ENCODE results near the gene THSD4. TPM values are rescaled to one million over a fixed set of nuclear protein-coding genes. Genes with fewer than 3 reads are reported as not detected.

THSD4 gene
- total RNA-seq, 1 donor from 2014 or later: 5.1 TPM

- no peak for DNase-seq (ENCODE audit: low spot score)
Measured at GRCh38 chr15:71566226-71566625, 451.0 kb downstream of the THSD4 start.

- DNase-seq (ENCODE audit: low spot score): no peak
Measured at GRCh38 chr15:71567173-71567572, 451.9 kb downstream of the THSD4 start.

GRCh38 chr15:71568227-71568626 is 453.0 kb downstream of the THSD4 start:
- DNase-seq (ENCODE audit: low spot score): no peak

GRCh38 chr15:71570736-71571135 is 455.5 kb downstream of the THSD4 start:
- no peak for DNase-seq (ENCODE audit: low spot score)

GRCh38 chr15:71571641-71572040 is 456.4 kb downstream of the THSD4 start:
- no peak for DNase-seq (ENCODE audit: low spot score)

GRCh38 chr15:71572452-71573053 is 457.3 kb downstream of the THSD4 start:
- no peak for DNase-seq (ENCODE audit: low spot score)

- no peak for DNase-seq (ENCODE audit: low spot score)
Measured at GRCh38 chr15:71573599-71573998, 458.3 kb downstream of the THSD4 start.

GRCh38 chr15:71575474-71576045 is 460.3 kb downstream of the THSD4 start:
- no peak for DNase-seq (ENCODE audit: low spot score)

- no peak for DNase-seq (ENCODE audit: low spot score)
Measured at GRCh38 chr15:71577071-71577470, 461.8 kb downstream of the THSD4 start.

- DNase-seq (ENCODE audit: low spot score): no peak
Measured at GRCh38 chr15:71581398-71581930, 466.2 kb downstream of the THSD4 start.

GRCh38 chr15:71585159-71585558 is 469.9 kb downstream of the THSD4 start:
- DNase-seq (ENCODE audit: low spot score): no peak

GRCh38 chr15:71586463-71586862 is 471.2 kb downstream of the THSD4 start:
- DNase-seq (ENCODE audit: low spot score): no peak

- DNase-seq (ENCODE audit: low spot score): no peak
Measured at GRCh38 chr15:71588746-71589145, 473.5 kb downstream of the THSD4 start.

- DNase-seq (ENCODE audit: low spot score): no peak
Measured at GRCh38 chr15:71591057-71591456, 475.8 kb downstream of the THSD4 start.

- no peak for DNase-seq (ENCODE audit: low spot score)
Measured at GRCh38 chr15:71592203-71592602, 476.9 kb downstream of the THSD4 start.

- DNase-seq (ENCODE audit: low spot score): no peak
Measured at GRCh38 chr15:71595846-71596553, 480.7 kb downstream of the THSD4 start.

- no peak for DNase-seq (ENCODE audit: low spot score)
Measured at GRCh38 chr15:71596672-71597071, 481.4 kb downstream of the THSD4 start.

GRCh38 chr15:71597126-71597525 is 481.9 kb downstream of the THSD4 start:
- DNase-seq (ENCODE audit: low spot score): no peak

- no peak for DNase-seq (ENCODE audit: low spot score)
Measured at GRCh38 chr15:71597637-71598036, 482.4 kb downstream of the THSD4 start.

- no peak for DNase-seq (ENCODE audit: low spot score)
Measured at GRCh38 chr15:71598741-71599140, 483.5 kb downstream of the THSD4 start.

GRCh38 chr15:71599418-71600151 is 484.3 kb downstream of the THSD4 start:
- DNase-seq (ENCODE audit: low spot score): no peak

GRCh38 chr15:71600237-71600636 is 485.0 kb downstream of the THSD4 start:
- DNase-seq (ENCODE audit: low spot score): no peak

Measured in mesenteric fat pad (tissue), 1 donor.